ENCODE measurements around the gene SPINK4.

GRCh38 chr9:33210006-33210715 lies 29.8 kb upstream of the SPINK4 start:
- TF ChIP-seq SMC3 (conservative IDR thresholded peaks at IDR 0.05; ENCODE audit: poor library complexity) (no peak), EZH2 (IDR thresholded peaks at IDR 0.05; ENCODE audit: borderline replicate concordance, insufficient read depth, low read length, poor library complexity, severe bottlenecking) (no peak), CTCF (IDR thresholded peaks at IDR 0.05; ENCODE audit: poor library complexity, severe bottlenecking) (no peak), EP300 (conservative IDR thresholded peaks at IDR 0.05; ENCODE audit: poor library complexity, severe bottlenecking) (no peak), REST (IDR thresholded peaks at IDR 0.05; ENCODE audit: borderline replicate concordance) (no peak)

Measured in neural cell (in vitro differentiated cells).